Psoas muscle (tissue), 7 donors: ENCODE measurements around the gene IDNK. TPM values are rescaled to one million over a fixed set of nuclear protein-coding genes. Genes with fewer than 3 reads are reported as not detected.

Source experiments
- polyA plus RNA-seq, 3 donors: library from polyadenylated mRNA; stranded (reverse); fragments of 200-250 nt; gene quantifications; one replicate each; pipeline ENCODE4 v1.2.3, GENCODE V29; 2013
- total RNA-seq, 4 donors: library from RNA; stranded (reverse); fragmentation: NEBNext Ultra II Directional in 2 of 4; extraction: Animal tissue kit (Norgen Biotek cat#: 25700) in 2 of 4; gene quantifications; one replicate each; pipeline versions ENCODE4 v1.2.1 to v1.2.4, GENCODE V29; 2021 to 2023
- donor health status: healthy with polysubstance abuse.
- donor health status: DM: no; HTN: no; CAD: no; lungs with moderate emphysema.
- donor health status: Bipolar disorder and iron deficiency.
- donor health status: healthy.
- donor health status: DM: no; HTN: no; CAD: no.
- donor health status: DM: no; HTN: no; CAD: no.
- donor health status: DM: yes; HTN: yes; CAD: no.

The IDNK gene
- total and polyA plus RNA-seq, 7 donors = 0.38 to 1.8 (median 1.0) TPM

Other genes with a start within 250 kb of the IDNK start
- 10 to 100 TPM; 27.5 to 41.0 (median 37.8) TPM for gene FRMD3, start 84.7 kb upstream of the IDNK start, total RNA-seq
- 100 to 1,000 TPM in 1 of 3 donors, 10 to 100 TPM in 1, 1 to 10 TPM in 1; 8.5 to 182 (median 55.9) TPM for gene FRMD3, start 84.7 kb upstream of the IDNK start, polyA plus RNA-seq
- 100 to 1,000 TPM; 105 to 212 (median 156) TPM for gene UBQLN1, start 84.8 kb downstream of the IDNK start, total RNA-seq
- gene UBQLN1, start 84.8 kb downstream of the IDNK start, polyA plus RNA-seq = 100 to 1,000 TPM in 2 of 3 donors, 10 to 100 TPM in 1; 89.3 to 237 (median 129) TPM
- gene GKAP1, start 194.6 kb downstream of the IDNK start, total RNA-seq = 10 to 100 TPM; 34.7 to 46.7 (median 38.1) TPM
- 10 to 100 TPM; 13.4 to 89.1 (median 63.3) TPM for gene GKAP1, start 194.6 kb downstream of the IDNK start, polyA plus RNA-seq